Kidney epithelial cell (primary cell): ENCODE data around the gene LRBA. TPM values are rescaled to one million over a fixed set of nuclear protein-coding genes. Genes with fewer than 3 reads are reported as not detected.
"Not testable (repeated sequence)": the region's sequence is repeated elsewhere in the genome, so short reads cannot be mapped to it uniquely, and the experiment has no call there.

Experiments
- DNase-seq: peaks from one replicate; pipeline ENCODE4 v3.0.0-alpha.2; 2010; ENCODE audit warnings: low read depth
- H3K27me3 ChIP-seq: 2 replicates; pipeline ENCODE4 v1.6.0; 2011; ENCODE audit warnings: low read length; ENCODE audit not compliant: control insufficient read depth, insufficient read depth
- H3K36me3 ChIP-seq: 2 replicates; pipeline ENCODE4 v1.5.1; 2011; ENCODE audit warnings: low read length; ENCODE audit not compliant: control insufficient read depth, insufficient read depth
- H3K4me3 ChIP-seq: 2 replicates; pipeline ENCODE4 v1.5.1; 2011; ENCODE audit warnings: low read depth, mild to moderate bottlenecking, control low read depth, low read length
- total RNA-seq: library from RNA; depleted of rRNA; stranded (reverse); fragments of >200 nt; gene quantifications from 2 replicates; pipeline ENCODE4 v1.2.3, GENCODE V29; 2015
- TF ChIP-seq, protein P1 (sequence below): IDR thresholded peaks from 2 replicates; pipeline ENCODE4 v1.5.1; 2011; ENCODE audit warnings: mild to moderate bottlenecking, moderate library complexity, low read length, control low read depth, inconsistent platforms; ENCODE audit not compliant: insufficient read depth, poor library complexity, severe bottlenecking

Gene LRBA
- total RNA-seq, 1 donor from 2014 or later: 85.2 TPM

DNA sequence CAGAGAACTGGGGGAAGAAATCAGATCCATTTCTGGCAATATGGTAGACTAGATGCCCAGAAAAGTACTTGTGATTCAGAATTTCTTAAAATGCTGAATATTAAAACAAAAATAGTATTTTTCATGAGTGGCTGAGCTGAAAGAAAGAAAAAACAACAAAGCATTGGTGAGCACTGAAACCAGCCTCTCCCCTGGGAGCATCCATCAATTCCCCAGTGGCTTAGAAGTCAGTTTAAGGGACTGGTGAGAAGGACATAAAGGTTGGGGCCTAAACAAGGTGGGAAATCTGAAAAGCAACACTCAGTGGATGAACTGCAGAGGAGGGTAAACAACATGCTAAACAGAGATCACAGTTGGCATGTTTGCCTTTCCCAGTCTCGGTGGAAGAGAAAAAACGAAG is 20.4 kb downstream of the LRBA start:
- no peaks in the 10 kb centered on the region for H3K27me3 ChIP-seq
- H3K36me3 ChIP-seq: no peaks in the 10 kb centered on the region
- H3K4me3 ChIP-seq: no peak overlapping the region
- TF ChIP-seq, protein P1, sequence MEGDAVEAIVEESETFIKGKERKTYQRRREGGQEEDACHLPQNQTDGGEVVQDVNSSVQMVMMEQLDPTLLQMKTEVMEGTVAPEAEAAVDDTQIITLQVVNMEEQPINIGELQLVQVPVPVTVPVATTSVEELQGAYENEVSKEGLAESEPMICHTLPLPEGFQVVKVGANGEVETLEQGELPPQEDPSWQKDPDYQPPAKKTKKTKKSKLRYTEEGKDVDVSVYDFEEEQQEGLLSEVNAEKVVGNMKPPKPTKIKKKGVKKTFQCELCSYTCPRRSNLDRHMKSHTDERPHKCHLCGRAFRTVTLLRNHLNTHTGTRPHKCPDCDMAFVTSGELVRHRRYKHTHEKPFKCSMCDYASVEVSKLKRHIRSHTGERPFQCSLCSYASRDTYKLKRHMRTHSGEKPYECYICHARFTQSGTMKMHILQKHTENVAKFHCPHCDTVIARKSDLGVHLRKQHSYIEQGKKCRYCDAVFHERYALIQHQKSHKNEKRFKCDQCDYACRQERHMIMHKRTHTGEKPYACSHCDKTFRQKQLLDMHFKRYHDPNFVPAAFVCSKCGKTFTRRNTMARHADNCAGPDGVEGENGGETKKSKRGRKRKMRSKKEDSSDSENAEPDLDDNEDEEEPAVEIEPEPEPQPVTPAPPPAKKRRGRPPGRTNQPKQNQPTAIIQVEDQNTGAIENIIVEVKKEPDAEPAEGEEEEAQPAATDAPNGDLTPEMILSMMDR: no peak
- DNase-seq: no peak

DNA sequence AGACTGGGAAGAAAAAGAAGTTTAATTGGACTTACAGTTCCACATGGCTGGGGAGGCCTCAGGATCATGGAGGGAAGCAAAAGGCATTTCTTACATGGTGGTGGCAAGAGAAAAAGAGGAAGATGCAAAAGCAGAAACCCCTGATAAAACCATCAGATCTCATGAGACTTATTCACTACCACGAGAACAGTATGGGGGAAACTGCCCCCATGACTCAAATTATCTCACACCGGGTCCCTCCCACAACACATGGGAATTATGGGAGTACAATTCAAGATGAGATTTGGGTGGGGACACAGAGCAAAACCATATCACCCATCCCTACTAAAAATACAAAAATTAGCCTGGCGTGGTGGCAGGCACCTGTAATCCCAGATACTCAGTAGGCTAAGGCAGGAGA is 21.5 kb downstream of the LRBA start:
- not testable (repeated sequence) for H3K27me3 ChIP-seq, DNase-seq, H3K36me3 ChIP-seq, H3K4me3 ChIP-seq

DNA sequence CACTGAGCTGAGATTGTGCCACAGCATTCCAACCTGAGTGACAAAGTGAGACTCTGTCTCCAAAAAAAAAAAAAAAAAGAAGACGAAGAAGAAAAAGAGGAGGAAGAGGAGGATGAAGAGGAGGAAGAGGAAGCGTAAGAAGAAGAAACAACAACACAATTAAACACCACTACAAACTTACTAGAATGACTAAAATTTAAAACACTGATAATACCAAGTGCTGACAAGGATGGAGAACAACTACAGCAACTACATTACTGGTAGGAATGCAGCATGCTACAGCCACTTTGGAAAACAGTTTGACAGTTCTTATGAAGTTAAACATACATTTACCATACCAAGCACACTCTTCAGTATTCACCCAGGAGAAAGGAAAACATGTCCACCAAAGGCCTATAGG is 24.1 kb downstream of the LRBA start:
- H3K27me3 ChIP-seq: no peaks in the 10 kb centered on the region
- H3K36me3 ChIP-seq: no peaks in the 10 kb centered on the region
- DNase-seq: no peak
- TF ChIP-seq, protein P1: no peak
- no peak overlapping the region for H3K4me3 ChIP-seq

DNA sequence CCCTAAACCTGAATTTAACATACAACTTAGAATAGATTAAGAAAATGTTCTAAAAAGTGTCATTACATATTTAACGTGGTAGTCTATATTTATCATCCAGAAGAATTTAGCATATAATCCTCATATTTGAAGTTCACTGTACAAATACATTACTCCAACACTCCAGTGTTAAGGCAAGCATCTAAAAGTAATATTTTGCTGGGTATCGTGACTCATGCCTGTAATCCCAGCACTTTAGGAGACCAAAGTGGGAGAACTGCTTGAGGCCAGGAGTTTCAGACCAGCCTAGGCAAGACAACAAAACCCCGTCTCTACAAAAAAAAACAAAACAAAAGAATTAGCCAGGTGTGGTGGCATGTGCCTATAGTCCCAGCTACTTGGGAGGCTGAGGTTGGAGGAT is 24.8 kb downstream of the LRBA start:
- TF ChIP-seq, protein P1: no peak
- no peak for DNase-seq
- Histone ChIP-seq H3K4me3 (no peak overlapping the region), H3K27me3 (no peaks in the 10 kb centered on the region), H3K36me3 (no peaks in the 10 kb centered on the region)

DNA sequence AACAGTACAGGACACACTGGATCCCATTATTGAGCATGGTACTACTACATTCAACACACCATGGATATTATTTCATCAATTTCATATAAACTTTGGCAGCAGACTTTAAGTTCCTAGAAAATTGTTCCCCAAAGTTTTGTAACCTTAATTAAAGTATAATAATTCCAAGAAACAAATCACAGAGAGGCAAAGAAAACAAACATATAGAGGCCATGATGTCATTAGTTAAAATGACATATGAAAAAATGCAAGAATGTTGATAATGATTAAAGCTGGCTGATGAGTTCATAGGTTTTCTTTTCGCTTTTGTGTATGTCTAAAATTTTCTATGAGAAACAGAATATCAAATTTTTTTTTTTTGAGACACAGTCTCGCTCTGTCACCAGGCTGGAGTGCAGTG is 26.8 kb downstream of the LRBA start:
- no peaks in the 10 kb centered on the region for H3K27me3 ChIP-seq
- DNase-seq: no peak
- H3K4me3 ChIP-seq: no peak overlapping the region
- TF ChIP-seq, protein P1: no peak
- no peaks in the 10 kb centered on the region for H3K36me3 ChIP-seq

DNA sequence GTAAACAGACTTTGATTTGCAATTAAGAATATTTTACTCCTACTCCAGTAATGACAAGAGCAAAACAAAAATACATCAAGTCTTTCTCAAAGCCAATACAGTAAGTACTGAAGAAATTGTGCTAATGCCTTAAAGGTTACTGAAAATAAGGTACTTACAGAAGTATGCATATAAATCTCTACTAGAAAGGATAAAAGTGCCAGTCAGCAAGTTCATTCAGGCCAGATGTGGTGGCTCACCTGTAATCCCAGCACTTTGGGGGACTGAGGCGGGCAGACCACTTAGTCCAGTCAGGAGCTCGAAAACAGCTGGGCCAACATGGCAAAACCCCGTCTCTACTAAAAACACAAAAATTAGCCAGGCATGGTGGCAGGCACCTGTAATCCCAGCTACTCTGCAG is 27.9 kb downstream of the LRBA start:
- Histone ChIP-seq H3K27me3 (no peaks in the 10 kb centered on the region), H3K36me3 (no peaks in the 10 kb centered on the region), H3K4me3 (no peak overlapping the region)
- TF ChIP-seq, protein P1: no peak
- no peak for DNase-seq
